GM19025 (cell line): ENCODE results near the gene EPC1.

Experiments
- ATAC-seq: cut with Tn5 transposase; IDR thresholded peaks from one replicate; pipeline ENCODE4 v1.9.1; 2021; ENCODE audit warnings: mild to moderate bottlenecking, low read depth, moderate library complexity; ENCODE audit not compliant: unreplicated experiment

The EPC1 gene

GRCh38 chr10:32340596-32341180 is 6.3 kb downstream of the EPC1 start:
- no peak for ATAC-seq

DNA sequence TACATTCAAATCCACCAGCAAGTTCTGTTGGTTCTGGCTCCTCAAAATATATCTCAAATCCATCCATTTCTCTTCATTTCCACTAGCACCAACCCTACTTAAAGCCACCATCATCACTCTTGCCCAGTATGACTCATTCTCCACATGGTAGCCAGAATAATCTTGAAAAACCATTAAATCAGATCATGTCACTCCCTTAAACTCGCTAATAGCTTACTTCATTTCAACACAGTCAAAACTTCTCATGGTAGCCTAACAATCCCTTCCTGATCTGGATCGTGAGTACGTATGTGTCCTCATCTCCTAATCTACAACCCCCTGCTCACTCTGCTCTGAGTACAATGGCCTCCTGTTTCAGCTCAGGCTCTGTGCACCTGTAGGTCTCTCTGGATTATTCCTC is 8.7 kb downstream of the EPC1 start:
- no peak for ATAC-seq

- no peak for ATAC-seq
Measured at GRCh38 chr10:32337350-32337749, 9.6 kb downstream of the EPC1 start.

DNA sequence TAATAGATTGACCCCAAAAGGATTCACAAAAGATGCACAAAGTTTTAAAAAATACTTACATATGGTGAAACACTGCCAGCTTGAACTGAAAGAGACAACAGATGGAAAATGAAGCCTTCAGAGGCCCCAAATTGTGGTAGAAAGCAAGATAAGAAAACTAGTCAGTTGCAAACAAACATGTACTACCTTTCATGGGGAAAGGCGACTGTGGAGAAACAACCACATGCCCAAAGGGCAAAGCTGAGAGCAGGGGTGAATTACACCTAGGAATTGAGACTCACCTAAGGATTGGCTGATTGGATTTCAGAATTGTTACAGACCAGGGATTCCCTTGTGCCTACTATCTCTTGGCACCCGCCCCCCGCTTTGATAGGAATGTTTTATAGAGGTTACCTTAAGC is 13.1 kb downstream of the EPC1 start:
- no peak for ATAC-seq

GRCh38 chr10:32332299-32332750 is 14.6 kb downstream of the EPC1 start:
- peak; percentile 96 for ATAC-seq

DNA sequence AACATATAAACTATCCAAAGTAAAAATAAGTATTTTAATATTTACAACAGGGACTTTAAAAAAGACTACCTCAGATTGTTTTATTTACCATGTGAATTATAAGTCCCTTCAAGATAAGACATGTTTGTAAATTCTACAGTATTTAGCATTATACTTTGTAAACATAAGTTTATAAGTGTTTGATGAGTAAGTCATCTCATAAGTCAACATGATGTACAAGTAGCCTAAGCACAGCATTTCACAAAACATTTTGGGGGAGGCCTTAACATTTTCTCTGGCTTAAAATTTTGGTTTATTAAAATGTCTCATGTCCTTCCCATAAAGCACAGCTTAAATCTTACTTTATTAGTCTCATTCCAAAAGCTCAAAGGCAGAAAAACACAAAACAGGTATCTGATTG is 15.4 kb downstream of the EPC1 start:
- ATAC-seq: no peak

- ATAC-seq: no peak
Measured at GRCh38 chr10:32330214-32330613, 16.7 kb downstream of the EPC1 start.

DNA sequence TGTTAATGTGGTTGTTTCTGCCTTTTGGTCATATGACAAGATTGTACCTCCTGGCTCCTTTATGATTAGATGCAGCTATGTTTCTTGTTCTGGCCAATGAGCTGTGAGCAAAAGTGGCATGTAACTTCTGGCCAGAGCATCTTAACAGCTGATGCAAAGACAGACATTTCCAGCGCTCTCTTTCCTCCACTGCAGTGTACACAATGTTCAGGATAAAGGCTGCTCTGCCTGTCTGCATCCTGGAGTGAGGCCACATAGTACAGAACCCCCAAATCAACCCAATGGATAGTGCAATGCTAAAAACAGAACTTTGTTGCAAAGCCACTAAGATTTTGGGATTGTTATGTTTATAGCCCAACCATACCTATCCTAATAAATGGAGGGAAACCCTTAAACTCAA is 17.9 kb downstream of the EPC1 start:
- no peak for ATAC-seq

GRCh38 chr10:32328499-32328898 is 18.5 kb downstream of the EPC1 start:
- no peak for ATAC-seq

- no peak for ATAC-seq
Measured at GRCh38 chr10:32327364-32327691, 19.6 kb downstream of the EPC1 start.

DNA sequence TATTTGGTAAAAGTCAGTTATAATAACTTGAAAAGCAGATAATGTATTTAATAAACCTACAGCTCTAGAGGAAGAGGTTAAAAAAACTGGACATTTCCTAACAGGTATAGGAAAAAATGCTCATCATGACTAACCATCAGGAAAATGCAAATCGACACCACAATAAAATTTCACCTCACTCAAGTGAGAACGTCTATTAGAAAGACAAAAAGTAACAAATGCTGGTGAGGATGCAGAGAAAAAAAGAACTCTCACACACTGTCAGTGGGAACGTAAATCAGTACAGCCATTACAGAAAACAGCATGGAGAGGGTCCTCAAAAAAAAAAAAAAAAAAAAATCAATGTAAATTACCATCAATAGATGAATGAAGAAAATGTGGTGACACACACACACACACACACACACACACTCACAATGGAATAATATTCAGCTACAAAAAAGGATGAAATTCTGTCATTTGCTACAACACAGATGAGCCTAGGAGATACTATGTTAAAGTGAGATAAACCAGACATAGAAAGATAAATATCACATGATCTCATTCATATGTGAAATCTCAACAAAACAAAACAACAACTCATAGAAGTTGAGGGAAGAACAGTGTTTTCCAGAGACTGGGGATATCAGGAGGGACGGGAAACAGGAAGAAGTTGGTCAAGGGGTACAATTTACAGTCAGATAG is 20.1 kb downstream of the EPC1 start:
- no peak for ATAC-seq

- no peak for ATAC-seq
Measured at GRCh38 chr10:32326119-32326518, 20.8 kb downstream of the EPC1 start.

DNA sequence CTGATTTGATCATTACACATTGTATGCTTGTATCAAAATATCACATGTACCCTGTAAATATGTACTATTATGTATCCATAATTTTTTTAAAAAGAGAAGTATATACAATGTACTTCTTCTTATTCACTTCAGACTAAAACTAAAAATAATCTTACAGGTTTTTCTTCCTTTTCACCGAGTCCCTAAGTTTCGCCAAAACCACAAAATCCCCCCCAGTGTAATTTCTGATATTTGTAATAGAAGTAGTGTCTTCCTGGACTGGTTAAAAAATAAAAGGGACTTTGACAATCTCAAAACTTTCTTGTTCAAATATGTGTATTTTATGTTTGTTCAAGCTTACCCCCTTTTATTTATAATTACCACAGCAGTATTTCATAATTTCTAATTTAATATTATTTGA is 23.9 kb downstream of the EPC1 start:
- ATAC-seq: no peak

GRCh38 chr10:32321016-32321631 is 25.8 kb downstream of the EPC1 start:
- no peak for ATAC-seq

DNA sequence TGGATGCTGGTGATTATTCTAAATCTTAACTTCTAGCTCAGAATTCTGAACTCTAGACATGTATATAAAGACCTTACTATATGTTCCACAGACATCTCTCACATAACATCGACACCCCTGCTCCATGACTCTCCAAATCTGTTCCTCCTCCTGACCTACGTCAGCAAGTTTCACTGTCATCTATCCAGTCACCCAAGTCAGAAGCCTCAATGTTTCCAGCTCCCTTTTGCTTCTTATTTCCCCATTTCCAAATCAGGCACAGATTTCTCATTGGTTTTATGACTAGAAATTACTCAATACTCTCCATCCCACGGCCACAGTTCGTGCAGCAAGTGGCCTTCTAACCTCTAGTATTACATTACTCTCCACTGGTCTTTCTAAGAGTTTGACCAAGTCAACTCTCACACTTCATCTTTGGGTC is 28.5 kb downstream of the EPC1 start:
- ATAC-seq: peak; percentile 28

DNA sequence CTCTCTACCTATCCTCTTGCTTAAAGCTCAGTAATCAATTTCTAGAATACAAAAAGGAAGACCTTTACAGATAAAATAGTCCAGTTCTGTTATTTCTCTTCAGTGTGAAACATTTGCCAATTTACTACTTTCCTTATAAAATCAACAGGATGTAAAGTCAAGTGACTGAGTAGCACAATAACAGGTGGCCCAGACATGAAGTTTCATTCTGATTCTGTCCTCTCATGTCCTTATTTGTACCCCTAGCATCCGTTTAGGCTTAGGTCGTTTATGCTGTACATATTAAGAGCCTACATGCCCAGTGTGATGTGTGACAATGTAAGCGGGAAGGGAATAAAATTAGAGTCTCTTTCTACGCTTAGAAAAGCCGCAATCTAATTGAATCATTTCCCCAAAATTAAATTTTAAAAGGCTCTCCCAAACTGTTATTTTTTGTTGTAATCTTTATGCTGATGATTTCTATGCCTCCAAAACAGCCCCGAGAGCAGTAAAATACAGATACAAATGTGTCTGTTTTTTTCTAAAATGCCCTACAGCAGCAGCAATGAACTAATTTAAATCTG is 29.1 kb downstream of the EPC1 start:
- peak; percentile 91 for ATAC-seq

GRCh38 chr10:32315424-32315823 is 31.5 kb downstream of the EPC1 start:
- ATAC-seq: no peak

GRCh38 chr10:32314588-32314987 is 32.4 kb downstream of the EPC1 start:
- no peak for ATAC-seq

DNA sequence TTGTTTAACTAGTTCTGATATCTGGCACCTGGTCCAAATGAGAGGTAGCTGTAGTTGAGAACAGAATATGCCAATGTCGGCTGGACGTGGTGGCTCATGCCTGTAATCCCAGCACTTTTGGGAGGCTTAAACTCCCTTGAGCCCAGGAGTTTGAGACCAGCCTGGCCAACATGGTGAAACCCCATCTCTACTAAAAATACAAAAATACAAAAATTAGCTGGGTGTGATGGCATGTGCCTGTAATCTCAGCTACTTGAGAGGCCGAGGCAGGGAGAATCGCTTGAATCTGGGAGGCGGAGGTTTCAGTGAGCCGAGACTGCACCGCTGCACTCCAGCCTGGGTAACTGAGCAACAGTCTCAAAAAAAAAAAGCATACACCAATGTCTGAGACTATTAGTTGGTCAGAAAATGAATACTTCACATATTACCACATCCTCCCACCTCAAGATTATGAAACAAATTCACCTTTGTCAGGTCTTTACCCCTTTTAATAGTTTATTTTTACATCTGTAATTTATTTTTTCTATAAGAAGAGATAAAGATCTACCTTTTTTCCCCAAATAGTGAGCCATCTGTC is 38.8 kb downstream of the EPC1 start:
- ATAC-seq: no peak

GRCh38 chr10:32307609-32308008 is 39.3 kb downstream of the EPC1 start:
- no peak for ATAC-seq

- no peak for ATAC-seq
Measured at GRCh38 chr10:32299354-32299980, 47.5 kb downstream of the EPC1 start.
